Ovary (tissue), 9 donors: ENCODE data around the gene CYP27B1. TPM values are rescaled to one million over a fixed set of nuclear protein-coding genes. Genes with fewer than 3 reads are reported as not detected.

Source experiments
- DNase-seq, 5 donors: peaks; one replicate each; pipeline ENCODE4 v3.0.0-alpha.2; 2019 to 2020
- H3K27ac ChIP-seq, 2 donors: fragments of 200-600 bp; one replicate each; pipeline versions ENCODE4 v1.5.1 to v1.8.0; 2019 to 2022
- H3K27me3 ChIP-seq: fragments of 200-600 bp; one replicate; pipeline ENCODE4 v1.8.0; 2022
- H3K36me3 ChIP-seq: fragments of 200-600 bp; sonication (generic); one replicate; pipeline ENCODE4 v1.5.1; 2019
- H3K4me1 ChIP-seq: one replicate; pipeline ENCODE4 v1.8.1; 2013; ENCODE audit warnings: mild to moderate bottlenecking, moderate library complexity; ENCODE audit not compliant: insufficient read depth
- H3K4me3 ChIP-seq: fragments of 200-600 bp; sonication (generic); one replicate; pipeline ENCODE4 v1.5.1; 2017
- H3K9me3 ChIP-seq, 2 donors: fragments of 200-600 bp in 1 of 2; sonication (generic) in 1 of 2; one replicate each; pipeline versions ENCODE4 v1.5.1 to v1.8.1; 2013 to 2019; ENCODE audit warnings: mild to moderate bottlenecking in 1 of 2, moderate library complexity in 1 of 2
- CTCF ChIP-seq, 3 donors: fragments of 450-650 bp in 2 of 3; fragments of 200-600 bp in 1 of 3; IDR thresholded peaks; one replicate each; pipeline versions ENCODE4 v1.5.1 to v1.8.0; 2016 to 2022; ENCODE audit warnings: antibody characterized with exemption in 3 of 3, mild to moderate bottlenecking in 1 of 3
- EP300 ChIP-seq: sonication (generic); formaldehyde crosslinking; IDR thresholded peaks from one replicate; pipeline ENCODE4 v1.6.1; 2017; ENCODE audit warnings: antibody characterized with exemption
- POLR2A ChIP-seq: fragments of 450-650 bp; IDR thresholded peaks from one replicate; pipeline ENCODE4 v1.6.1; 2017; ENCODE audit warnings: antibody characterized with exemption, mild to moderate bottlenecking, moderate library complexity
- WGBS, 3 donors: extraction: QIAGEN DNeasy Blood & Tissue Kit in 1 of 3; methylation state at CpG; one replicate each; pipeline versions ENCODE4 v1.1.5 to v1.1.7; 2013 to 2017; 5-methylcytosine and 5-hydroxymethylcytosine counted together
- intact Hi-C, 4 donors: fragments of 100-400 bp; cut with DNase I; formaldehyde crosslinking; loops; one replicate each; pipeline versions ENCODE4 v1.11.0 to v1.15.1; 2022 to 2023
- polyA plus RNA-seq, 2 donors: library from polyadenylated mRNA; stranded (reverse); fragments of 200-250 nt in 1 of 2; fragments of 350-450 nt in 1 of 2; fragmentation: Illumina TruSeq in 1 of 2; extraction: RNeasy Lipid Tissue Mini Kit (QIAGEN cat#74804) in 1 of 2; gene quantifications; one replicate each; pipeline ENCODE4 v1.2.3, GENCODE V29; 2013 to 2014
- total RNA-seq, 7 donors: library from RNA; depleted of rRNA in 2 of 7; stranded (reverse); fragments of >200 nt in 2 of 7; fragmentation: NEBNext Ultra II Directional in 3 of 7; extraction: Animal tissue kit (Norgen Biotek cat#: 25700) in 3 of 7; gene quantifications; one replicate each; pipeline versions ENCODE4 v1.1.0 to v1.2.4, GENCODE V29; 2016 to 2023
- donor health status: DM: no; HTN: no; CAD: no; lungs with moderate emphysema.
- donor health status: DM: no; HTN: no; CAD: no.
- donor health status: Bipolar disorder and iron deficiency.
- donor health status: DM: yes; HTN: yes; CAD: no.
- donor health status: DM: no; HTN: no; CAD: no.
- donor health status: DM: yes; HTN: yes; CAD: no.

The CYP27B1 gene
- total and polyA plus RNA-seq, 9 donors: 0.12 to 2.5 (median 0.92) TPM

GRCh38 chr12:57744194-57744776 lies 22.6 kb downstream of the CYP27B1 start:
- H3K27ac ChIP-seq: peak overlapping the region; percentile 92 to 95
- H3K9me3 ChIP-seq: no peaks in the 10 kb centered on the region
- intact Hi-C loops: no loop called here
- 3 to 5% (median 4%) methylated on average over 21 of the region's 21 CpGs for WGBS, 3 donors
- no peaks in the 10 kb centered on the region for H3K36me3 ChIP-seq
- H3K4me1 ChIP-seq: peaks cover 7% of the 10 kb centered on the region
- TF ChIP-seq POLR2A (no peak), EP300 (no peak), CTCF (IDR thresholded peaks at IDR 0.05) (no peak)
- peak overlapping the region; percentile 56 for H3K4me3 ChIP-seq
- H3K27me3 ChIP-seq: no peaks in the 10 kb centered on the region
- DNase-seq: peak; percentile 60 to 86 (median 84)

- H3K4me1 ChIP-seq: peaks cover 7% of the 10 kb centered on the region
- H3K27me3 ChIP-seq: no peaks in the 10 kb centered on the region
- TF ChIP-seq CTCF (IDR thresholded peaks at IDR 0.05) (no peak), EP300 (no peak), POLR2A (no peak)
- no peak overlapping the region for H3K4me3 ChIP-seq
- no peak overlapping the region for H3K27ac ChIP-seq
- no peak for DNase-seq
- intact Hi-C loops: no loop called here
- H3K36me3 ChIP-seq: no peaks in the 10 kb centered on the region
- WGBS, 3 donors: 84 to 86% (median 86%) methylated on average over 2 of the region's 2 CpGs
- H3K9me3 ChIP-seq: no peaks in the 10 kb centered on the region
Measured at GRCh38 chr12:57743769-57744168, 23.1 kb downstream of the CYP27B1 start.

GRCh38 chr12:57741844-57742738 lies 24.8 kb downstream of the CYP27B1 start:
- no peak for DNase-seq
- H3K27ac ChIP-seq: no peak overlapping the region
- no peak overlapping the region for H3K4me3 ChIP-seq
- H3K4me1 ChIP-seq: peaks cover 10% of the 10 kb centered on the region
- WGBS, 3 donors: 50 to 63% (median 53%) methylated on average over 14 of the region's 14 CpGs
- H3K9me3 ChIP-seq: no peaks in the 10 kb centered on the region
- intact Hi-C loops: no loop called here
- peaks cover 6% of the 10 kb centered on the region for H3K27me3 ChIP-seq
- no peaks in the 10 kb centered on the region for H3K36me3 ChIP-seq
- TF ChIP-seq CTCF (IDR thresholded peaks at IDR 0.05) (no peak), POLR2A (no peak), EP300 (no peak)

GRCh38 chr12:57741413-57741789 lies 25.5 kb downstream of the CYP27B1 start:
- no peak for DNase-seq
- WGBS, 3 donors: 64 to 73% (median 73%) methylated on average over 1 of the region's 1 CpG
- peaks cover 7% of the 10 kb centered on the region for H3K27me3 ChIP-seq
- no peak overlapping the region for H3K27ac ChIP-seq
- no peaks in the 10 kb centered on the region for H3K36me3 ChIP-seq
- no peak overlapping the region for H3K4me3 ChIP-seq
- TF ChIP-seq CTCF (IDR thresholded peaks at IDR 0.05): no peak
- TF ChIP-seq EP300: no peak
- TF ChIP-seq POLR2A: no peak
- H3K4me1 ChIP-seq: peaks cover 10% of the 10 kb centered on the region
- no peaks in the 10 kb centered on the region for H3K9me3 ChIP-seq
- intact Hi-C loops: no loop called here
